Suprapubic skin (tissue), 4 donors: ENCODE data around the gene SNRPA. TPM values are rescaled to one million over a fixed set of nuclear protein-coding genes. Genes with fewer than 3 reads are reported as not detected.

ENCODE experiments used
- DNase-seq, 2 donors: peaks; one replicate each; pipeline ENCODE4 v3.0.0-alpha.2; 2019; ENCODE audit warnings: low spot score in 2 of 2
- H3K27ac ChIP-seq: fragments of 200-600 bp; sonication (generic); one replicate; pipeline ENCODE4 v1.5.1; 2019
- H3K27me3 ChIP-seq: fragments of 200-600 bp; sonication (generic); one replicate; pipeline ENCODE4 v1.5.1; 2019
- H3K36me3 ChIP-seq: fragments of 200-600 bp; sonication (generic); one replicate; pipeline ENCODE4 v1.5.1; 2019
- H3K4me1 ChIP-seq: fragments of 200-600 bp; sonication (generic); one replicate; pipeline ENCODE4 v1.5.1; 2019
- H3K4me3 ChIP-seq: fragments of 200-600 bp; sonication (generic); one replicate; pipeline ENCODE4 v1.5.1; 2019; ENCODE audit warnings: mild to moderate bottlenecking
- H3K9me3 ChIP-seq: fragments of 200-600 bp; sonication (generic); one replicate; pipeline ENCODE4 v1.5.1; 2019
- CTCF ChIP-seq, 2 donors: fragments of 200-600 bp in 1 of 2; fragments of 450-650 bp in 1 of 2; sonication (generic) in 1 of 2; IDR thresholded peaks; one replicate each; pipeline ENCODE4 v1.5.1; 2016 to 2019; ENCODE audit warnings: antibody characterized with exemption in 2 of 2, mild to moderate bottlenecking in 1 of 2, moderate library complexity in 1 of 2
- EP300 ChIP-seq: sonication (generic); formaldehyde crosslinking; IDR thresholded peaks from one replicate; pipeline ENCODE4 v1.6.1; 2017; ENCODE audit warnings: antibody characterized with exemption
- POLR2A ChIP-seq, 2 donors: fragments of 450-650 bp; IDR thresholded peaks; one replicate each; pipeline ENCODE4 v1.6.1; 2017; ENCODE audit warnings: antibody characterized with exemption in 2 of 2, mild to moderate bottlenecking in 2 of 2, moderate library complexity in 2 of 2
- POLR2AphosphoS5 ChIP-seq, 3 donors: sonication (generic); formaldehyde crosslinking; IDR thresholded peaks; one replicate each; pipeline ENCODE4 v1.6.1; 2017; ENCODE audit warnings: antibody characterized with exemption in 3 of 3
- WGBS: methylation state at CpG from one replicate; pipeline ENCODE4 v1.1.5; 2018; 5-methylcytosine and 5-hydroxymethylcytosine counted together
- total RNA-seq, 4 donors: library from RNA; depleted of rRNA; stranded (reverse); fragments of >200 nt; gene quantifications; one replicate each; pipeline ENCODE4 v1.1.0, GENCODE V29; 2016

SNRPA gene
- total RNA-seq, 4 donors from 2014 or later = 49.6 to 52.2 (median 51.0) TPM

GRCh38 chr19:40804783-40805242, 53.8 kb downstream of the SNRPA start:
- TF ChIP-seq POLR2AphosphoS5 (IDR thresholded peaks at IDR 0.05) = no peak
- WGBS = 65% methylated on average over 7 of the region's 7 CpGs
- peaks cover 30% of the 10 kb centered on the region for H3K36me3 ChIP-seq
- no peaks in the 10 kb centered on the region for H3K27me3 ChIP-seq
- H3K27ac ChIP-seq = peak overlapping the region; percentile 79
- H3K9me3 ChIP-seq = no peaks in the 10 kb centered on the region
- H3K4me3 ChIP-seq = no peak overlapping the region
- DNase-seq = no peak
- peaks cover 95% of the 10 kb centered on the region for H3K4me1 ChIP-seq

- Histone ChIP-seq H3K27me3 (no peaks in the 10 kb centered on the region), H3K9me3 (no peaks in the 10 kb centered on the region), H3K27ac (peak overlapping the region; percentile 79), H3K4me1 (peaks cover 95% of the 10 kb centered on the region), H3K36me3 (peaks cover 29% of the 10 kb centered on the region), H3K4me3 (no peak overlapping the region)
- 42% methylated on average over 2 of the region's 2 CpGs for WGBS
- no peak for DNase-seq
- TF ChIP-seq CTCF (IDR thresholded peaks at IDR 0.05) = no peak
- TF ChIP-seq POLR2AphosphoS5 (IDR thresholded peaks at IDR 0.05) = no peak
- no peak for TF ChIP-seq POLR2A (IDR thresholded peaks at IDR 0.05)
- TF ChIP-seq EP300 = no peak
Observed at GRCh38 chr19:40805258-40805868, 54.4 kb downstream of the SNRPA start.

GRCh38 chr19:40806423-40807146, 55.6 kb downstream of the SNRPA start:
- DNase-seq = peak; percentile 92 to 93
- Histone ChIP-seq H3K36me3 (peaks cover 22% of the 10 kb centered on the region), H3K27me3 (no peaks in the 10 kb centered on the region), H3K9me3 (no peaks in the 10 kb centered on the region), H3K27ac (peak overlapping the region; percentile 79), H3K4me1 (peaks cover 90% of the 10 kb centered on the region), H3K4me3 (peak overlapping the region; percentile 22)
- 13% methylated on average over 16 of the region's 26 CpGs for WGBS
- TF ChIP-seq CTCF (IDR thresholded peaks at IDR 0.05) (peak; percentile 80 to 96), EP300 (no peak), POLR2AphosphoS5 (IDR thresholded peaks at IDR 0.05) (peak; percentile 3 to 85 (median 62))

- Histone ChIP-seq H3K36me3 (peaks cover 22% of the 10 kb centered on the region), H3K27me3 (no peaks in the 10 kb centered on the region), H3K9me3 (no peaks in the 10 kb centered on the region), H3K4me3 (no peak overlapping the region), H3K27ac (no peak overlapping the region), H3K4me1 (peaks cover 90% of the 10 kb centered on the region)
- 71% methylated on average over 8 of the region's 18 CpGs for WGBS
- no peak for TF ChIP-seq CTCF (IDR thresholded peaks at IDR 0.05)
- no peak for TF ChIP-seq POLR2A (IDR thresholded peaks at IDR 0.05)
- TF ChIP-seq EP300 = no peak
- no peak for TF ChIP-seq POLR2AphosphoS5 (IDR thresholded peaks at IDR 0.05)
- no peak for DNase-seq
Observed at GRCh38 chr19:40807147-40808020, 56.4 kb downstream of the SNRPA start.

- H3K27me3 ChIP-seq = no peaks in the 10 kb centered on the region
- no peak for DNase-seq
- H3K9me3 ChIP-seq = no peaks in the 10 kb centered on the region
- no peak overlapping the region for H3K4me3 ChIP-seq
- peaks cover 22% of the 10 kb centered on the region for H3K36me3 ChIP-seq
- no CpG with 5 or more reads among the region's 2 CpGs for WGBS
- TF ChIP-seq POLR2A (IDR thresholded peaks at IDR 0.05) = no peak
- no peak for TF ChIP-seq CTCF (IDR thresholded peaks at IDR 0.05)
- TF ChIP-seq EP300 = no peak
- TF ChIP-seq POLR2AphosphoS5 (IDR thresholded peaks at IDR 0.05) = no peak
- H3K4me1 ChIP-seq = peaks cover 90% of the 10 kb centered on the region
- H3K27ac ChIP-seq = no peak overlapping the region
Observed at GRCh38 chr19:40808021-40808325, 57.0 kb downstream of the SNRPA start.
